VCaP (cell line): ENCODE data around the gene ZNF592.

Experiments
- H3K27ac ChIP-seq: fragments of 450-650 bp; 2 replicates; pipeline ENCODE4 v1.5.1; 2017
- TF ChIP-seq, protein P1 (sequence below): fragments of 450-650 bp; conservative IDR thresholded peaks from 2 replicates; pipeline ENCODE4 v1.5.1; 2017; ENCODE audit warnings: mild to moderate bottlenecking, moderate library complexity

The ZNF592 gene

DNA sequence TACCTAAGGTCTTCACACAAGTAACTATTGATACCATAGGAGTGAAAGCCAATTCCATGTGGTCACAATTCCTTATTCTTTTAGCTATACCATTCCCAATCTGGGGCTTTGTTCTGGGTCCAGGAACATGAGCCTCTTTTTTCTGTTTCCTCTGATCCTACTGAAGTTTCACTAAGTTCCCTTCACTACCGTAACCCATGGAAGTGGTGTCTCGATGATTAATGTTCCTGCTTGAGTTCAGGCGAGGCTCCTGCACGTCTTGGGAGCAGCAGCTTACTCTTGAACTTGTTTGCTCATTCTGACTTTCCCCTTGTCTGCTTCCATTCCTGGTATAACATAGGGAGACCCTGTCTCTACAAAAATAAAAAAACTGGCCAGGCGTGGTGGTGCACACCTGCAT is 23.6 kb downstream of the ZNF592 start:
- TF ChIP-seq, protein P1, sequence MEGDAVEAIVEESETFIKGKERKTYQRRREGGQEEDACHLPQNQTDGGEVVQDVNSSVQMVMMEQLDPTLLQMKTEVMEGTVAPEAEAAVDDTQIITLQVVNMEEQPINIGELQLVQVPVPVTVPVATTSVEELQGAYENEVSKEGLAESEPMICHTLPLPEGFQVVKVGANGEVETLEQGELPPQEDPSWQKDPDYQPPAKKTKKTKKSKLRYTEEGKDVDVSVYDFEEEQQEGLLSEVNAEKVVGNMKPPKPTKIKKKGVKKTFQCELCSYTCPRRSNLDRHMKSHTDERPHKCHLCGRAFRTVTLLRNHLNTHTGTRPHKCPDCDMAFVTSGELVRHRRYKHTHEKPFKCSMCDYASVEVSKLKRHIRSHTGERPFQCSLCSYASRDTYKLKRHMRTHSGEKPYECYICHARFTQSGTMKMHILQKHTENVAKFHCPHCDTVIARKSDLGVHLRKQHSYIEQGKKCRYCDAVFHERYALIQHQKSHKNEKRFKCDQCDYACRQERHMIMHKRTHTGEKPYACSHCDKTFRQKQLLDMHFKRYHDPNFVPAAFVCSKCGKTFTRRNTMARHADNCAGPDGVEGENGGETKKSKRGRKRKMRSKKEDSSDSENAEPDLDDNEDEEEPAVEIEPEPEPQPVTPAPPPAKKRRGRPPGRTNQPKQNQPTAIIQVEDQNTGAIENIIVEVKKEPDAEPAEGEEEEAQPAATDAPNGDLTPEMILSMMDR, result no peak
- H3K27ac ChIP-seq, result no peak overlapping the region

DNA sequence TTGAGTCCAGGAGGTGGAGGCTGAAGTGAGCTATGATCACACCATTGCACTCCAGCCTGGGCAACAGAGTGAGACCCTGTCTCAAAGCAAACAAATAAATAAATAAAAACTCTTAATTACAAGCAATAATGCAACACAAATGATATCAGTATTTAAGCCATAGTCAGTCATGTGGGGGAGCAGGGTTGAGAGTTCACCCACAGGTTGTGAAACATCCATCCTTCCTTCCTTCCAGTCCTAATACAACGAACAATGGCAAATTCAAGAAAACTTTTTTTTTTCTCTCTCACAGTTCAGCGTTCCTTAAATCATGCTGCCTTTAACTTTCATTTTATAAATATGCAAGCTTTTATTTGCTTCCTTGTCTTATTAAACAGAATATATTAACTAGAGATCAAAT is 24.1 kb downstream of the ZNF592 start:
- no peak overlapping the region for H3K27ac ChIP-seq
- TF ChIP-seq, protein P1, result no peak

DNA sequence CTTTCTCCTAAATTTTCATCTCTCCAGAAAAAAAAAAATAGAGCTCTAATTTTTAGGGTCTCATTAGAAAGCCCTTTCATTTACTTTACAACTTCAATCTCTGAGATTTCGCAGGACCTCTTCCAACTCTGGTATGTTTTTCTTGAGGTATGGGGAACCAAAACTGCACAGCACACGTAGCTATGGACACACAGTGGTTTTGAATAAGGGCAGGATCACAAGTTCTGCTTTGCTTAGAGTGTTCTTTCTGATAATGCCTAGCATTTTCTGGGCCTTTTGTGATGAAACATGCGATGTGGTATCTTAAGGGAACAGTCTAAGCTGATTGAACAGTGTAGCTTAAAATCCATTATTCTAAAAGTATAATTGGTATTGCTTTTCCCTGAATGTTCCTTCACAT is 25.3 kb downstream of the ZNF592 start:
- TF ChIP-seq, protein P1, result no peak
- no peak overlapping the region for H3K27ac ChIP-seq

DNA sequence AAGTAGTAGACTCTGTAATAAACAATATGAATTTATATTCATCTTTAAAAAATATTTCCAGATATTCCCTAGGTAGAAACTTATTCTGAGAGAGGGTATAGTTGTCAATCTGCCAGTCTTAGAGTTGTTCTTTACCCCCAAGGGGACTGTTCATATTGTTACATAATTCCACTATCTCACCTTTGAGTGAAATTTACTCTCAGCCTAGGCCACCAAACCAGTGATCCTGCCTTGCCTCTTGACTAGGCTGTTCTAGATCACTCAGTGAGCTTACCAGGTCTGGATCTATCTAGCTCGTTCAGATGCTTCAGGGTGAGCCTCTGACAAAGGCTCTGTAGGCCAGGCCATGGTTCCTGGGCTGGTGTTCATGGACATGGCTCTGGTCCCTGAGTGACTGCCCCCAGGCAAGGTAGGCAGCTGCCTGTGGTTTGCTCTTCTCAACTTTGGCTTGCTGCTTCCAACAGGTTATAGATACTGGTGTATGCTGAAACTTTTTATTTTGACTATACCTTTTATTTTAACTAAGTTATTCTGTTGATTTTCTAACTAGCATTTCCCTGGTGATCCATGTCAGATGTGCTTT is 27.6 kb downstream of the ZNF592 start:
- no peak overlapping the region for H3K27ac ChIP-seq
- TF ChIP-seq, protein P1, result no peak

DNA sequence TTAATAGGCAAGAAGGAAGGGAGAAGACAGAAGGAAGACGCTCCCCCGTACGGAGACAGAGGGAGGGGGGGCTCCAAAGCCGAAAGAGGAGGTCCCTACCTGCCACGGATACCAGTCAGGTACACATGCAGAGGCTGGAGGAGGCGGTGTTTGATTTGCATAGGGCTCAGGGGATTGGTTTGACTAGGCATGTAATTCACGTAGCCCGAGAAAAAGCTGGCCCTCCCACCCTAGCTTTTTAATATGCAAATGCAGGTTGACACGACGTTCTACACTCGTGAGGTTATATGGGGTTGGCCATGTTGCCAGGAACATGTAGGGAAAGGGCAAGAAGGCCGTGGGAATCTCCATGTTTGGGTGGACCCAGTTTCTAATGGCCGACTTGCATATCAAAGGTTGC is 29.8 kb downstream of the ZNF592 start:
- TF ChIP-seq, protein P1, result no peak
- H3K27ac ChIP-seq, result no peak overlapping the region

DNA sequence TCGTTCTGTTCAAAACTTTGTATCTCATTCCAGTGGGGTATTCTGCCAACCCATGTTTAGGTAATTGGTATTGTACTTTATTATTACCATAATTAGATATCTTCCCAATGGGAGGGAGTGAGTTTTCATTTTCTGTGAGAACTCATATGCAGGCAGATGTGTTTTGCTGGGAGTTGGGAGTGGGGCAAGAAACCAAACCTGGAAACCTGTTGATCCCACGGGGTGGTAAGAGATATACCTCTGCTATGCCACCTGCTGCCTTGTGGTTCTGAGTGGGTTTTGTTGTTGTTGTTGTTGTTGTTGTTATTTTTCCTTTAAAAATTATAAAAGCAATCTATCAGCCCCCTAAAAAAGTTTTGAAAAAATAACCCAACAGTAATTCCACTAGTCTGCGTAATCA is 32.1 kb downstream of the ZNF592 start:
- TF ChIP-seq, protein P1, result no peak
- H3K27ac ChIP-seq, result no peak overlapping the region

DNA sequence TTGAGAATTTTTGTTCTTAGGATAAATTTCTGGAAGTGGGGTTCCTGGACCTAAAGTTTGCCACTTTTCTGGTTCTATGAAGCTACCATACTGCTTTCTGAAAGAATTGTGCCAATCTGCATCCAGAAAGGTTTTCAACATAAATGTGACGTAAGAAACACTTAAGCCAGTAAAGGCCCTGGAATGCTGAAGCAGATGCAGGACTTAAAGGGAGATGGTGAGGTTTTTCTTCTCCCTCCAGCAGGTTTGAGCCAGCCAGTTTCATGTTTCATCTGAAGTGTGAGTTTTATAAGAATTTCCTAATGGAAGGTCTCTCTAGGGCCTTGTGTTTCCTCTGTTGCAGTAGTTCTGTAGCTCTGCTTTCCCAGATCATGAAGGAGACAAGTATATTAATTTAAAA is 33.1 kb downstream of the ZNF592 start:
- H3K27ac ChIP-seq, result no peak overlapping the region

More for the DNA sequence above, 33.1 kb downstream of the ZNF592 start:
- TF ChIP-seq, protein P1, result no peak
